TTC549 (cell line): ENCODE data around the gene C4orf36.

ENCODE experiments used
- FAIRE-seq: peaks from 2 replicates; lab custom pipeline; 2012; peaks lifted over from hg19 to GRCh38; lab: Jason Lieb, UNC

The C4orf36 gene

GRCh38 chr4:86891762-86892635 lies at the start of gene C4orf36:
C4orf36 (minus strand) TSS chr4:86892422; CDS start chr4:86891520, 902 bp downstream.
- FAIRE-seq, result no peak

GRCh38 chr4:86940920-86941460 lies 48.8 kb upstream of the C4orf36 start:
- no peak for FAIRE-seq

- FAIRE-seq, result no peak
These were observed 47.7 kb upstream of the C4orf36 start for GRCh38 chr4:86939729-86940575.

- no peak for FAIRE-seq
These were observed 46.7 kb upstream of the C4orf36 start for GRCh38 chr4:86938771-86939520.

- FAIRE-seq, result no peak
These were observed 43.9 kb upstream of the C4orf36 start for GRCh38 chr4:86935853-86936733.

GRCh38 chr4:86935566-86935852 lies 43.3 kb upstream of the C4orf36 start:
- no peak for FAIRE-seq

- no peak for FAIRE-seq
These were observed 42.7 kb upstream of the C4orf36 start, which contains the start of gene AFF1 for GRCh38 chr4:86934771-86935565. AFF1 (plus strand) TSS chr4:86935011; CDS start chr4:86948534, 13,523 bp downstream.

GRCh38 chr4:86934147-86934770 lies 42.0 kb upstream of the C4orf36 start:
- no peak for FAIRE-seq

GRCh38 chr4:86928400-86929255 lies 36.4 kb upstream of the C4orf36 start:
- no peak for FAIRE-seq

GRCh38 chr4:86927843-86928395 lies 35.7 kb upstream of the C4orf36 start:
- no peak for FAIRE-seq

- FAIRE-seq, result no peak
These were observed 34.3 kb upstream of the C4orf36 start for GRCh38 chr4:86926435-86927086.

GRCh38 chr4:86924811-86925210 lies 32.6 kb upstream of the C4orf36 start:
- no peak for FAIRE-seq

- FAIRE-seq, result no peak
These were observed 29.5 kb upstream of the C4orf36 start for GRCh38 chr4:86921608-86922252.

GRCh38 chr4:86919561-86920223 lies 27.5 kb upstream of the C4orf36 start:
- FAIRE-seq, result no peak

GRCh38 chr4:86918539-86919072 lies 26.4 kb upstream of the C4orf36 start:
- no peak for FAIRE-seq

GRCh38 chr4:86917212-86918039 lies 25.2 kb upstream of the C4orf36 start:
- no peak for FAIRE-seq
